Panc1 (cell line): ENCODE results near the gene SIAE.

ENCODE experiments used
- POLR2AphosphoS5 ChIP-seq: IDR thresholded peaks from 2 replicates; pipeline ENCODE4 v1.6.1; 2012; ENCODE audit warnings: mild to moderate bottlenecking, low read depth, low read length, moderate library complexity
- TCF7L2 ChIP-seq: IDR thresholded peaks from 2 replicates; pipeline ENCODE4 v1.6.1; 2011; ENCODE audit warnings: mild to moderate bottlenecking, low read depth, low read length, inconsistent platforms
- TF ChIP-seq, protein P1 (sequence below): fragments of 450-650 bp; IDR thresholded peaks from 2 replicates; pipeline ENCODE4 v1.5.1; 2017; ENCODE audit warnings: mild to moderate bottlenecking

GRCh38 chr11:124663861-124664260, 9.7 kb downstream of the SIAE start:
- TF ChIP-seq, protein P1, sequence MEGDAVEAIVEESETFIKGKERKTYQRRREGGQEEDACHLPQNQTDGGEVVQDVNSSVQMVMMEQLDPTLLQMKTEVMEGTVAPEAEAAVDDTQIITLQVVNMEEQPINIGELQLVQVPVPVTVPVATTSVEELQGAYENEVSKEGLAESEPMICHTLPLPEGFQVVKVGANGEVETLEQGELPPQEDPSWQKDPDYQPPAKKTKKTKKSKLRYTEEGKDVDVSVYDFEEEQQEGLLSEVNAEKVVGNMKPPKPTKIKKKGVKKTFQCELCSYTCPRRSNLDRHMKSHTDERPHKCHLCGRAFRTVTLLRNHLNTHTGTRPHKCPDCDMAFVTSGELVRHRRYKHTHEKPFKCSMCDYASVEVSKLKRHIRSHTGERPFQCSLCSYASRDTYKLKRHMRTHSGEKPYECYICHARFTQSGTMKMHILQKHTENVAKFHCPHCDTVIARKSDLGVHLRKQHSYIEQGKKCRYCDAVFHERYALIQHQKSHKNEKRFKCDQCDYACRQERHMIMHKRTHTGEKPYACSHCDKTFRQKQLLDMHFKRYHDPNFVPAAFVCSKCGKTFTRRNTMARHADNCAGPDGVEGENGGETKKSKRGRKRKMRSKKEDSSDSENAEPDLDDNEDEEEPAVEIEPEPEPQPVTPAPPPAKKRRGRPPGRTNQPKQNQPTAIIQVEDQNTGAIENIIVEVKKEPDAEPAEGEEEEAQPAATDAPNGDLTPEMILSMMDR, result no peak
- TF ChIP-seq POLR2AphosphoS5 (no peak), TCF7L2 (no peak)
